ENCODE data around the gene IFRD2. TPM values are rescaled to one million over a fixed set of nuclear protein-coding genes. Genes with fewer than 3 reads are reported as not detected.

IFRD2 gene
- total RNA-seq, 1 experiment from 2014 or later, result 111 TPM

DNA sequence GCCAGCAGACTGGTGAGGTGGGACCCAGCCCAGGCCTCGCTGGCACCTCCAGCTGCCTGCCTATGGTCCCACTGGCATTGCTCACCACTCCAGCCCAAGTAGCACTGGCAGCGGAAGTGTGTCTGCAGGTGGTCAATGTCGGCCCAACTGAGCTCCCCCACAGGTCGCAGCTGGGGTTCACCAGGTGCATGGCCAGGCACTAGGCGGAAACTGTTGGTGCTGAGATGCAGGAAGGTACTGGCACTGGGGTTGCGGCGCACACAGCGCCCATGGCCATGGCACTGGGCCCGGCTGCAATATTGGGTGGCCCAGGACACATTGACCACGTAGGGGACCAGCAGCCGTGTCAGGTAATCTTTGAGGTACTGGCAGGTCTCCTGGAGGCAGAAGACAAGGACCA lies 25.9 kb upstream of the IFRD2 start:
- in situ Hi-C loops (cut with HindIII; ENCODE audit: low pct_unique_long_range_greater_than_20kb, low sequenced_read_pairs), result no loop called here
- H3K9me3 ChIP-seq (ENCODE audit: control insufficient read depth, insufficient read depth, low read depth, low read length), result no peaks in the 10 kb centered on the region
- intact Hi-C loops (cut with micrococcal nuclease; ENCODE audit: unreplicated experiment), result no loop called here
- no peaks in the 10 kb centered on the region; the same call in 1 of the 2 replicates for H3K36me3 ChIP-seq (ENCODE audit: control insufficient read depth, insufficient read depth, low read length)
- DNase-seq (ENCODE audit: low read depth, low spot score) (no peak), ATAC-seq (no peak)
- H3K4me1 ChIP-seq (ENCODE audit: control insufficient read depth, insufficient read depth, low read length), result peaks cover 18% of the 10 kb centered on the region
- POLR2A ChIA-PET, result no interaction called here
- no peak overlapping the region for H3K27ac ChIP-seq (ENCODE audit: low read length)
- TF ChIP-seq SIN3A (IDR thresholded peaks at IDR 0.05; ENCODE audit: borderline replicate concordance, insufficient read depth, low read depth, low read length) (no peak), POLR2AphosphoS5 (IDR thresholded peaks at IDR 0.05; ENCODE audit: low read depth, low read length) (no peak), TCF7L2 (IDR thresholded peaks at IDR 0.05; ENCODE audit: low read depth, low read length) (no peak)
- TF ChIP-seq, protein P1, sequence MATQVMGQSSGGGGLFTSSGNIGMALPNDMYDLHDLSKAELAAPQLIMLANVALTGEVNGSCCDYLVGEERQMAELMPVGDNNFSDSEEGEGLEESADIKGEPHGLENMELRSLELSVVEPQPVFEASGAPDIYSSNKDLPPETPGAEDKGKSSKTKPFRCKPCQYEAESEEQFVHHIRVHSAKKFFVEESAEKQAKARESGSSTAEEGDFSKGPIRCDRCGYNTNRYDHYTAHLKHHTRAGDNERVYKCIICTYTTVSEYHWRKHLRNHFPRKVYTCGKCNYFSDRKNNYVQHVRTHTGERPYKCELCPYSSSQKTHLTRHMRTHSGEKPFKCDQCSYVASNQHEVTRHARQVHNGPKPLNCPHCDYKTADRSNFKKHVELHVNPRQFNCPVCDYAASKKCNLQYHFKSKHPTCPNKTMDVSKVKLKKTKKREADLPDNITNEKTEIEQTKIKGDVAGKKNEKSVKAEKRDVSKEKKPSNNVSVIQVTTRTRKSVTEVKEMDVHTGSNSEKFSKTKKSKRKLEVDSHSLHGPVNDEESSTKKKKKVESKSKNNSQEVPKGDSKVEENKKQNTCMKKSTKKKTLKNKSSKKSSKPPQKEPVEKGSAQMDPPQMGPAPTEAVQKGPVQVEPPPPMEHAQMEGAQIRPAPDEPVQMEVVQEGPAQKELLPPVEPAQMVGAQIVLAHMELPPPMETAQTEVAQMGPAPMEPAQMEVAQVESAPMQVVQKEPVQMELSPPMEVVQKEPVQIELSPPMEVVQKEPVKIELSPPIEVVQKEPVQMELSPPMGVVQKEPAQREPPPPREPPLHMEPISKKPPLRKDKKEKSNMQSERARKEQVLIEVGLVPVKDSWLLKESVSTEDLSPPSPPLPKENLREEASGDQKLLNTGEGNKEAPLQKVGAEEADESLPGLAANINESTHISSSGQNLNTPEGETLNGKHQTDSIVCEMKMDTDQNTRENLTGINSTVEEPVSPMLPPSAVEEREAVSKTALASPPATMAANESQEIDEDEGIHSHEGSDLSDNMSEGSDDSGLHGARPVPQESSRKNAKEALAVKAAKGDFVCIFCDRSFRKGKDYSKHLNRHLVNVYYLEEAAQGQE (IDR thresholded peaks at IDR 0.05; ENCODE audit: insufficient read depth in 1 of 2, low read depth in 2 of 2, low read length in 1 of 2), result no peak
- TF ChIP-seq, protein P2, sequence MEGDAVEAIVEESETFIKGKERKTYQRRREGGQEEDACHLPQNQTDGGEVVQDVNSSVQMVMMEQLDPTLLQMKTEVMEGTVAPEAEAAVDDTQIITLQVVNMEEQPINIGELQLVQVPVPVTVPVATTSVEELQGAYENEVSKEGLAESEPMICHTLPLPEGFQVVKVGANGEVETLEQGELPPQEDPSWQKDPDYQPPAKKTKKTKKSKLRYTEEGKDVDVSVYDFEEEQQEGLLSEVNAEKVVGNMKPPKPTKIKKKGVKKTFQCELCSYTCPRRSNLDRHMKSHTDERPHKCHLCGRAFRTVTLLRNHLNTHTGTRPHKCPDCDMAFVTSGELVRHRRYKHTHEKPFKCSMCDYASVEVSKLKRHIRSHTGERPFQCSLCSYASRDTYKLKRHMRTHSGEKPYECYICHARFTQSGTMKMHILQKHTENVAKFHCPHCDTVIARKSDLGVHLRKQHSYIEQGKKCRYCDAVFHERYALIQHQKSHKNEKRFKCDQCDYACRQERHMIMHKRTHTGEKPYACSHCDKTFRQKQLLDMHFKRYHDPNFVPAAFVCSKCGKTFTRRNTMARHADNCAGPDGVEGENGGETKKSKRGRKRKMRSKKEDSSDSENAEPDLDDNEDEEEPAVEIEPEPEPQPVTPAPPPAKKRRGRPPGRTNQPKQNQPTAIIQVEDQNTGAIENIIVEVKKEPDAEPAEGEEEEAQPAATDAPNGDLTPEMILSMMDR (IDR thresholded peaks at IDR 0.05), result no peak
- CTCF ChIA-PET, result no interaction called here
- no TSS peak for BruUV-seq (replicated peaks)
- no peaks in the 10 kb centered on the region for H3K27me3 ChIP-seq (ENCODE audit: control insufficient read depth, insufficient read depth, low read length)
- no peak overlapping the region for H3K4me3 ChIP-seq (ENCODE audit: low read depth in 2 of 2, low read length in 2 of 2)

DNA sequence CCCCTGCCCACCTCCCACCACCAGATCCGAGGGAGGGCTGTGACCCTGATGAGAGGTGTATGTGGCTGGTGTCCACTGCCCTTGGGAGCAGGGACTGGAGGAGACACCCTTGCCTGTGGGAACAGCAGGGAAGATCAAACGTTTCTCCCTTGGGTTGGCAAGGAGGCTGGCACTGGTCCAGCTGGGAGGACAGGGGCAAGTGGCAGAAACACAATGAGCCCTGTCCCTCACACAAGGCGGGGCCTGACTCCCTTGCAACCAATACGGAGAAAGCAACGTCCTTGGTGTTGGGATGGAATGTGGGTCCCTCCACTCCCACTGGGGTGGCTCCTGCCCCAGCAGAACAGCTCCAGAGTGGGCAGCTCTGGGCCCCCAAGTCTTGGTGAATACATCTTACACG lies 25.1 kb upstream of the IFRD2 start:
- in situ Hi-C loops (cut with HindIII; ENCODE audit: low pct_unique_long_range_greater_than_20kb, low sequenced_read_pairs), result no loop called here
- H3K9me3 ChIP-seq (ENCODE audit: control insufficient read depth, insufficient read depth, low read depth, low read length), result no peaks in the 10 kb centered on the region
- H3K4me1 ChIP-seq (ENCODE audit: control insufficient read depth, insufficient read depth, low read length), result peaks cover 9% of the 10 kb centered on the region
- BruUV-seq (replicated peaks), result no TSS peak
- ChIA-PET POLR2A (no interaction called here), CTCF (no interaction called here)
- H3K27ac ChIP-seq (ENCODE audit: low read length), result no peak overlapping the region
- ATAC-seq (no peak), DNase-seq (ENCODE audit: low read depth, low spot score) (no peak)
- H3K4me3 ChIP-seq (ENCODE audit: low read depth in 2 of 2, low read length in 2 of 2), result no peak overlapping the region
- no peaks in the 10 kb centered on the region for H3K27me3 ChIP-seq (ENCODE audit: control insufficient read depth, insufficient read depth, low read length)
- TF ChIP-seq POLR2AphosphoS5 (IDR thresholded peaks at IDR 0.05; ENCODE audit: low read depth, low read length), result no peak
- TF ChIP-seq SIN3A (IDR thresholded peaks at IDR 0.05; ENCODE audit: borderline replicate concordance, insufficient read depth, low read depth, low read length), result no peak
- TF ChIP-seq, protein P1 (IDR thresholded peaks at IDR 0.05; ENCODE audit: insufficient read depth in 1 of 2, low read depth in 2 of 2, low read length in 1 of 2), result no peak
- TF ChIP-seq, protein P2 (IDR thresholded peaks at IDR 0.05), result no peak
- no peak for TF ChIP-seq TCF7L2 (IDR thresholded peaks at IDR 0.05; ENCODE audit: low read depth, low read length)
- intact Hi-C loops (cut with micrococcal nuclease; ENCODE audit: unreplicated experiment), result no loop called here
- H3K36me3 ChIP-seq (ENCODE audit: control insufficient read depth, insufficient read depth, low read length), result no peaks in the 10 kb centered on the region; the same call in 1 of the 2 replicates

Data from Panc1 (cell line).